ENCODE data around the gene UQCR10. TPM values are rescaled to one million over a fixed set of nuclear protein-coding genes. Genes with fewer than 3 reads are reported as not detected.

Gene UQCR10
- total RNA-seq, 1 experiment from 2014 or later, result 93.7 TPM

- in situ Hi-C loops (cut with HindIII; ENCODE audit: low pct_unique_long_range_greater_than_20kb, low sequenced_read_pairs), result no loop called here
- Histone ChIP-seq H3K4me1 (ENCODE audit: control insufficient read depth, insufficient read depth, low read length) (no peaks in the 10 kb centered on the region), H3K9me3 (ENCODE audit: control insufficient read depth, insufficient read depth, low read depth, low read length) (no peaks in the 10 kb centered on the region), H3K4me3 (ENCODE audit: low read depth in 2 of 2, low read length in 2 of 2) (no peak overlapping the region), H3K36me3 (ENCODE audit: control insufficient read depth, insufficient read depth, low read length) (no peaks in the 10 kb centered on the region), H3K27me3 (ENCODE audit: control insufficient read depth, insufficient read depth, low read length) (no peaks in the 10 kb centered on the region), H3K27ac (ENCODE audit: low read length) (no peak overlapping the region)
- BruUV-seq (replicated peaks), result no TSS peak
- ChIA-PET POLR2A (no interaction called here), CTCF (no interaction called here)
- DNase-seq (ENCODE audit: low read depth, low spot score) (no peak), ATAC-seq (no peak)
- intact Hi-C loops (cut with micrococcal nuclease; ENCODE audit: unreplicated experiment), result no loop called here
- TF ChIP-seq TCF7L2 (IDR thresholded peaks at IDR 0.05; ENCODE audit: low read depth, low read length) (no peak), SIN3A (IDR thresholded peaks at IDR 0.05; ENCODE audit: borderline replicate concordance, insufficient read depth, low read depth, low read length) (no peak)
These were observed 20.3 kb downstream of the UQCR10 start for GRCh38 chr22:29787371-29787980.

GRCh38 chr22:29788339-29789279, 21.4 kb downstream of the UQCR10 start:
- in situ Hi-C loops (cut with HindIII; ENCODE audit: low pct_unique_long_range_greater_than_20kb, low sequenced_read_pairs), result no loop called here
- CTCF ChIA-PET, result interaction anchor here (0.9 kb wide), 1 partner anchor 213 kb away, joined by 3 read pairs; no protein-coding TSS in a partner anchor
- BruUV-seq (replicated peaks), result no TSS peak
- intact Hi-C loops (cut with micrococcal nuclease; ENCODE audit: unreplicated experiment), result no loop called here
- DNase-seq (ENCODE audit: low read depth, low spot score) (no peak), ATAC-seq (no peak)
- Histone ChIP-seq H3K4me3 (ENCODE audit: low read depth in 2 of 2, low read length in 2 of 2) (no peak overlapping the region), H3K4me1 (ENCODE audit: control insufficient read depth, insufficient read depth, low read length) (no peaks in the 10 kb centered on the region), H3K36me3 (ENCODE audit: control insufficient read depth, insufficient read depth, low read length) (no peaks in the 10 kb centered on the region), H3K9me3 (ENCODE audit: control insufficient read depth, insufficient read depth, low read depth, low read length) (no peaks in the 10 kb centered on the region), H3K27ac (ENCODE audit: low read length) (no peak overlapping the region), H3K27me3 (ENCODE audit: control insufficient read depth, insufficient read depth, low read length) (no peaks in the 10 kb centered on the region)
- no peak for TF ChIP-seq CTCF (IDR thresholded peaks at IDR 0.05)
- TF ChIP-seq SIN3A (IDR thresholded peaks at IDR 0.05; ENCODE audit: borderline replicate concordance, insufficient read depth, low read depth, low read length), result no peak
- TF ChIP-seq REST (IDR thresholded peaks at IDR 0.05; ENCODE audit: insufficient read depth in 1 of 2, low read depth in 2 of 2, low read length in 1 of 2), result no peak
- TF ChIP-seq POLR2AphosphoS5 (IDR thresholded peaks at IDR 0.05; ENCODE audit: low read depth, low read length), result no peak
- no peak for TF ChIP-seq TCF7L2 (IDR thresholded peaks at IDR 0.05; ENCODE audit: low read depth, low read length)
- POLR2A ChIA-PET, result no interaction called here

Measured in Panc1 (cell line).